ENCODE results near the gene SCGB3A1.

SCGB3A1 gene

DNA sequence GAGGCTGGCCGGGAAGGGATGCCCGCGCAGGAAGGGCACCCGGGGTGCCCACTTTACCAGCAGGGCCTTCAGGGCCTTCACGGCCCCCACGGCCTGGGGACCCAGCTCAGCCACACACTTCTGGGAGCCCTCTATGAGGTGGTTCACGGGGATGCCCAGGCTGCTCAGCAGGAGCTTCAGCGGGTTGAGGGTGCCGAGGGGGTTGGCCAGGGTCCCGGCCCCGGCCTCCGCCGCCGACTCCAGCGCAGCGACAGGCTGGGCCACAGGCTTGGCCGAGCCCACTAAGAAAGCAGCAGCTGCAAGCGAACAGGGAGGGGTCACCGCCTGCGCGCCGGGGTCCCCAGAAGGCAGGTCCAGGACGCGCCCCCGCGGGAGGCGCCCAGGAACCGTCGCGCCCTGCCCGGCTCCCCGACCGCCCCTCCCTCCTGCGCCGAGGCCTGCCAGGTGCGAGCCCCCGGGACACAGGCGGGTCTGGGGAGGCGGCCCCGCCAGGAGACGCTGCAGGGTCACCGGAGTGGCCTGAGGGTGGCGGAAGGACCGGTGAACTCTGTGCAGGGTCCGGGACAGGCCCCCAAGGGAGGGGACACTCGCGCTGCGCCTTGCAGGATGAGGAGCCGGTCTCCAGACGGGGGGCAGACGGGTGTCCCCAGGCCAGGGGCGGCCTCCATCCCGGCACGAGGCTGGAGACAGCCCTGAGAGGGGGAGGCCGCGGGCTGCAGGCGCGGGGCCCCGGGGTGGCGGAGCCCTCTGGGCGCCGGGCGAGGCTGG is 572 bp downstream of the SCGB3A1 start:
- DNase-seq (ENCODE audit: low read depth, low spot score), result no peak

DNA sequence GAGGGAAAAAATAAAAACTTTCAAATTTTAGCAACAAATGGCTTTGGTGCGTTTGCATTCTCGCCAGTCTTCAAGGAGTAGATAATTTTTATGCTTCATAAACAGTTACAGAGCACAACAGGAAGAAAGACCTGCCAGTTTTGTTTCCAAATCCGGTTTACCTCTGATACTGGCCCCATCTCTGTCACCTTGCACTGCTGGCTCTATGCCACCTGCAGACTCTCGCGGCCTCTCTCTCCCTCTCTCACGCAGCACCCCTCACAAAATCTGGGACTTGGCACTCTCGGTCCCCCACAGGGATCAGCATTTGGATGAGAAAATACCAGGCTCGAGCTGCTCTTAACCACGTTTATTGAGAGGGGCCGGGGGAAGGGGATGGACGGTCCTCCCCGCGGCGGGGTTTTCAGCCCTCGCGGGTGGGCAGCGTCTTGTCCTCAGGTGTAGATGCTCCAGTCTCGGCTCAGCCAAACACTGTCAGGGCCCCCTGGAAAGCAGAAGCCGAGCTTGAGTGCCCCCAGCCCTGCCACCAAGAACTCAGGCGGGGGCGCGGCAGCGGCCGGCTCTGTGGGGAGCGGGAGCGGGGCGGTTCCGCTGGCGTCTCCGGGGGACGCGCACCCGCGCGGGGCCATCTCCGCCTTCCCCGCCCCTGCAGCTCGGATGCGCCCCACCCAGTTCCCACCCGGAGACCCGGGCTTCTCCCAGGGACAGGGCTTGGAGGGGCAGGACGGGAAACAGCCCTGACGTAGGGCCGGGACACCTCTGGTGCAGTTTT is 1.3 kb downstream of the SCGB3A1 start:
- no peak for DNase-seq (ENCODE audit: low read depth, low spot score)

DNA sequence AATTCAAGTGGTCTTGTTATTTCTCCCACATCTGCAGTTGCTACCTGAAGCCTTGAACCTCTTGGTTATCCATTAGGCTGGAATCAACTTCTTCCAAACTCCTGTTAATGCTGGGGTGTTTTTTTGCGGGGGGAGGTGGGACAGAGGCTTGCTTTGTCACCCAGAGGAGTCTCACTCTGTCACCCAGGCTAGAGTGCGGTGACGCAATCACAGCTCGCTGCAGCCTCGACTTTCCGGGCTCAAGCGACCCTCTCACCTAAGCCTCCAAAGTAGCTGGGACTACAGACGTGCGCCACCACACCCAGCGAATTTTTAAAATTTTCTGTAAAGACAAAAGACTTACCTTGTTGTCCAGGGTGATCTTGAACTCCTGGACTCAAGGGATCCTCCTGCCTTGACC is 4.4 kb downstream of the SCGB3A1 start:
- no peak for DNase-seq (ENCODE audit: low read depth, low spot score)

DNA sequence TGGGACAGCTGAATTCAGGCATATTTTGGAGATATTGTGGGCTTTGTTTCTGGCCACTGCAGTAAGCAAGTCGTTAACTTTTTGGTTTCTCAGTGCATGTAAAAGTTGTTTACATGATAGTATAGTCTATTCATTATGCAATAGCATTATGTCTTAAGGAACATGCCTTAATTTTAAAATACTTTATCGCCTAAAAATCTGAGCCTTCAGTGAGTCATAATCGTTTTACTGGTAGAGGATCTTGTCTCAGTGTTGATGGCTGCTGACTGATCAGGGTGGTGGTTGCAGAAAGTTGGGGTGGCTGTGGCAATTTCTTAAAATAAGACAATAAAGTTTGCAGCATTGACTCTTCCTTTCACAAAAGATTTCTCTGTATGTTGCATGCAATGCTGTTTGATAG is 5.1 kb downstream of the SCGB3A1 start:
- DNase-seq (ENCODE audit: low read depth, low spot score), result no peak

DNA sequence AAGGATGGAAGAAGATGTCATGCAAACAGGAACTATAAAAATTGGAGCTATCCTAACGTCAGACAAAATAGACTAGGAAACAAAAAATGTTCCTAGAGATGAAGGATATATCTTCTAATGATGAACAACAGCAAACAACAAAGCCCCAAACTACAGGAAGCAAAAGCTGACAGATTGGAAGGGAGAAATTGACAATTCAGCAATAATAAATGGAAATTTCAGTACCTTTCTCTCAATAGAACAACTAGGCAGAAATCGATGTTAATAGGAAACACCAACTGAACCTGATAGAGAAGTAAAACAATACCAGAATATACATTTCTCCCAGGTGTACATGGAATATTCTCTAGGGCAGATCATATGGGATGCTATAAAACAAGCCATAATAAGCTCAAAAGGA is 7.6 kb downstream of the SCGB3A1 start:
- no peak for DNase-seq (ENCODE audit: low read depth, low spot score)

DNA sequence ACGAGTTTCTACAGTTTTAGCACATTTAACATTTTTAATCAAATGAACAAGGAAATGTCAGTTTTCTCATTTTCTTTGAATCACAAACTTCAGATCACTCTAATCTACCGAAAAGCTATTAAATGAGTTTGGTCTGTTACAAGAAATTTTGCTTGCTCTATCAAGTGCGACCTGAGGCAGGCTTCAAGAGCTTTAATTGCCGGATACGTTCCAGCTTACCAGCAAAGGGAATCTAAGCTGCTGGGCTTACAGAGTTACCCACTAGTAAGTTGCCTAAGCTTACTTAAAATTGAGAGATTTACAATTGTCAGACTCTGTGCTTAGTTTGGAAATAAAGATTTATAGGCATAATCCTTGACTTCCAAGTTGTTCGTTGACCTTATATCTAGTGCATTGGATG is 10.6 kb downstream of the SCGB3A1 start:
- no peak for DNase-seq (ENCODE audit: low read depth, low spot score)

DNA sequence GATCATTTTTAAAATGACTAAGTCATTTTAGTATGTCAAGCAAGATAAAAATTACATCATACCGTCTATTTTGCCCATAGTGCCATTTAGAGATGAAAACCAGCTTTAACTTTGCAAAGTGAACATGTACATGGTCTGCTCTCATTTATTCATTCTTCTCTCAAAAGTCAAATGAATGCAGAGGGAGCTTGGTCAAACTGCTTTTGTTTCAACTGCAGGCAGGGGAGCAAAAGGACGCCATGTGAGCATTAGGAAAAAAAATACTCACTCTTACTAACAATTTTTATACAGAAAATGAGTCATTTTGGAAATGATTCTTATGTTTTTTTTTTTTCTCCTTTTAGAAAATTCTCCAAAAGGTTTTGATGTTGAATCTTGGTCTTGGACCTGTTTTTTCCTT is 15.7 kb downstream of the SCGB3A1 start:
- DNase-seq (ENCODE audit: low read depth, low spot score), result no peak

DNA sequence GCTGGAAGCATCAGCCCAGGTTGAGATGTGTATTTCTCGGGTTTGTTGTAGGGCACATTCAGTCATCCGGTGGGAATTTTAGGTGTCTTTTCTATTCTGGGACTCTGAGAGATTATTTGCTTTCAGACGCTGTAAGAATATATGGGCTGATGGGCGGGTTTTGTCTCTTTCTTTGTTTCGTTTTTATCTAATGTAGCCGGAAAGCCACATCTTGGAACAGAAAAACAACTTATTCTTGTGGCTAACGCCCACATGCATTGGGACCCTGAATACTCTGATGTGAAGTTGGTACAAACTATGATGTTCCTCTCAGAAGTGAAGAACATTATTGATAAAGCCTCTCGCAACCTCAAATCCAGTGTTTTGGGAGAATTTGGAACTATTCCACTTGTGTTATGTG is 22.4 kb downstream of the SCGB3A1 start:
- DNase-seq (ENCODE audit: low read depth, low spot score), result no peak

DNA sequence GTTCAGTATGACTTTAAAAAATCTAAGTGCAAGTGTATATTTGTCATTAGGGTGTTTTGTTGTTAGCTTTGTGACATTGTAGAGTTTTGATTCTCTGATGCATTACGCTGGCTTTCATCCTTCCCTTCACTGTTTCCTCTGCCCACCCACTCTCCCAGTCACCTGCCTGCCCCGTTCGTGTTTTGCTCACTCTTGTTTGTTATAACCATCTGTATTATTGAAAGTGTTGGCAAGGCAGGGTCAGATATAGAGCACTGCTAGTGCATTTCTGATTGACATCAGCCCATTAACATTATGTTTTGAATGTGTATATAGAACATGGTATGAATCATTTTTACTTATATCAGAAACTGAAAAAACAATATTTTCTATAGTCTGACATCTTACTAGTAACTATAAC is 27.3 kb downstream of the SCGB3A1 start:
- no peak for DNase-seq (ENCODE audit: low read depth, low spot score)

DNA sequence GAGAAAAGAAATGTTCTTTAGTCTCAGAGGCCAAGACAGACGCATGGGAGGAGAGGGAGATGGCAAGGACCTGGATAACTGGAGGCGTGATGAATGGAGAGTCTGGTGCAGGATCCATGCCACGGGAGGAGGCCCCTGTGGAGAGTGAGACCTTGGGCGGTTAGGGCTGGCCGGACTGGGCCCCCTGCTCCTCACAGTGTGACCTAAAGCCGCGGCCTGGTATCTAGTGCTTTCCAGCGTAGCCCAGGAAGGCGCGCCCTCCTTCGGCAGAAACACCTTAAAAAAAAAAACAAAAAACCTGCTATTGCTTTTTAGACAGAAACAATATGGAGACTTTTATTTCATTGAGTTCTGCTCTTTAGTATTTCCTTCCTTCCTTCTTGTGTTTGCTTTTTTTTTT is 33.1 kb downstream of the SCGB3A1 start:
- DNase-seq (ENCODE audit: low read depth, low spot score), result no peak

DNA sequence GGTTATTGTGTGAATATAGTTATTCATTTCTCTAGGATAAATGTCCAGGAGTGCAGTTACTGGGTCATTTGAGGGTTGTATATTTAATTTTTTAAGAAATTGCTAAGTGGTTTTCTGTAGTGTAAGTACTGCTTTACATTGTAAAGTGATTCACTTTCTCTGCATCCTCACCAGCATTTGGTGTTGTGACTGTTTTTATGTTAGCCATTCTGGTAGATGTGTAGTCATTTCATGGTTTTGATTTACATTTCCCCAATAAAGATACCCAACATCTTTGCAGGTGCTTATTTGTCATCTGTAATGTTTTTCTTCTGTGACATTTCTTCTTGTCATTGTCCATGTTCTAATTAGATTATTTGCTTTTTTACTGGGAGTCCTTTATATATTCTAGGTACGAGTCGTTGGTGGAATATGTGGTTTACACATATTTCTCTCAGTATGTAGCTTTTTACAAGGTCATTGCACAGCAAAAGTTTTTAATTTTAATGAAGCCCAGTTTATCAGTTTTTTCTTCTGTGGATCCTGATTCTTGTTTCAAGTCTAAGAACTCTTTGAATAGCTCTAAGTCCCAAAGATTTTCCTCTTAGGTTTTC is 34.0 kb downstream of the SCGB3A1 start:
- no peak for DNase-seq (ENCODE audit: low read depth, low spot score)

DNA sequence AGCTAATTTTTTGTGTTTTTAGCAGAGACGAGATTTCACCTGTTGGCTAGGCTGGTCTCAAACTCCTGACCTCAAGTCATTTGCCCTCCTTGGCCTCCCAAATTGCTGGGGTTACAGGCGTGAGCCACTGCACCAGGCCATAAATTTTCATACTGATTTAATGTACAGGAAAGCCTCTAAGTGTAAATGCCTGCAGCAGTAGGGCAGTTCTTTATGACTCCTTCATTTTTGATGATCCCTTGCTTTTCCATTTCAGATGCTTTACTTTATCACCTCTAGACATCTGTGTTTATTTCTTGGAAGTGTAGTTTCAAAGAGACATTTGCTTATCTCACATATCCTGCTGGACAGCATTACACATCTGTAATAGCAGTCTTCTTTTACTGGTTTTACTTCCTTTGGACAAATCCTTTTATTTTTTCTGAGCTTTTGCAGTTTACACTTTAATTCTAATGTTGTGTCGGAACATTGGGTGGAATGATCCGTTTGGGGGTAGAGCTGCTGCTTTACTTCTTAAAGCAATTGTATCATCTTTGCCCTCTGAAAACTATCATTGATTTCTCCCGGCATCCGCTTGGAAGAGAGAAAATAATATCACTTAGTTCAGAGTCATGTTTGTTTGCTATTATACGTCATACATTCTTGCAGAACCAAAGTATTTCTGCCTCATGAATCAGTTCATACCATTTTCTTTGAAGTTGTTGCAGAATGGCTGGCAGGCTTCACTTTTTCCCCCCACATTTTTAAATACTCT is 36.0 kb downstream of the SCGB3A1 start:
- no peak for DNase-seq (ENCODE audit: low read depth, low spot score)

DNA sequence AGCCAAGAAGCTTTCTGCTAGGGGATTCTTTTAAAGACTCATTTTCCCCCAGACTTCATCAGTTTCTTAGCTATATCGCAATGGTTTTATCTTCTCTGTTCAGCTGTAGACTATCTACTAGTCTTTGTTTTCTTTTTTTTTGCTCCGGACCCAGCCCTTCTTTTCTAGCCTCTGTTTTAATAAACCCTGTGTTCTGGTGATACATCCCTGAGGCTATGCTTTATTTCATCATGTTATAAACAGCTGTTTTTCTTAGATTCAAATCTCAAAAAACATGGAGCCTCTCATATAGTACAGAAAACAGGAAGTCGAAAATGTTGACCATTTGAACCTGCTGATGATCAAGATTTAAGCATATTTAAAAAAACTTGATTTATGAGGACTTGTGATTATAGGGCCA is 37.8 kb downstream of the SCGB3A1 start:
- no peak for DNase-seq (ENCODE audit: low read depth, low spot score)

DNA sequence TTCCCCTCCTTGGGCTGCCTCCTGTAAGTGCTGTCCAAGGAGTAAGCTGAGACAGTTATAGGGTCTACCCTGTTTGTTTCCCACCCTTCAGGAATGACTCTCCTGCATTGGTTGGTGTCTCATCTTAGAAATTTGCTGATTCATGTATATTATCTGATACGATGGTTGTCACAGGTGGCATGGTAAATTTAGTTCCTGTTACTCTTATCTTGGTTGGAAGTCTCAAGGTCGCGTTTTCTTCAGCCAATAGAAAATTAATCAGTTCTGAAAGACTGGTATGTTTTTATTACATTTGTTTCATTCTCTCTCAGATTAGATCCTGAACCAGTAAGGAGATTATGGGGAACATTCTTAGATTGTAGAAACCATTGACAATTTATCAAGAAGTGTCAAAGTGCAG is 42.7 kb downstream of the SCGB3A1 start:
- no peak for DNase-seq (ENCODE audit: low read depth, low spot score)

DNA sequence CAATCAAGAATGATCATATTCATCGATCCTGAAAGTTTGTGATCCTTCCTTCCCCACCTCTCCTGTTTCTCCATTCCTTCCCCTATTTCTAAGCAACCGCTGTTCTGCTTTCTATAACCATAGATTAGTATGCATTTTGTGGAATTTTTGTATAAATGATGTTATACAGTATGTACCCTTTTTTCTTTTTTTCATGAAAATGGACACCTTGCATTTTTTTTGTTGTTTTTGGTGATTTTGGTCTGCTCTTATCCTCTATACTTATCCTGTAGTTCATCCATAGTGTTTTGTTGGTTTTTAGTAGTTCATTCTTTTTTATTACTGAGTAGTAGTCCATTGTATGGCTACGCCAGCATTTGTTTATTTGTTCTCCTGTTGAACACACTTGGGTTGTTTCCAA is 46.1 kb downstream of the SCGB3A1 start:
- DNase-seq (ENCODE audit: low read depth, low spot score), result no peak

DNA sequence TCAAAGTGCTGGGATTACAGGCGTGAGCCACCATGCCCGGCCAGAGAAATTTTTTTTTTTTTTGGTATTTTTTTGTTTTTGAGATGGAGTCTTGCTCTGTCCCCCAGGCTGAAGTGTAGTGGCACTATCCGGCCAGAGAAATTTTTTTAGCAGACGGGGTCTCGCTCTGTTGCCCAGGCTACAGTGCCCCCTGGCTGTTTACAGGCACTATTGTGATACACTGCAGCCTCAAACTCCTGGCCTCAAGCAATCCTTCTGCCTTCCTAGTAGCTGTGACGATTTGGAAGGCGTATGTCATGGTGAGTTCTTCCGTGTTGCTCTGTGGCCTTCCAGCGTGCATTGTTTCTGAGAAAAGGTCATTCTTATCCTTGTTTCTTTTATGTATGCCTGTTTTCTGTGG is 49.6 kb downstream of the SCGB3A1 start:
- DNase-seq (ENCODE audit: low read depth, low spot score), result no peak

All from activated naive CD8-positive, alpha-beta T cell treated with anti-CD3 and anti-CD28 coated beads, Interleukin-2, amount 50 U/mL, for 16 hours (primary cell).